ENCODE measurements around the gene DNAJC18.
"Not testable (repeated sequence)": the region's sequence is repeated elsewhere in the genome, so short reads cannot be mapped to it uniquely, and the experiment has no call there.

DNA sequence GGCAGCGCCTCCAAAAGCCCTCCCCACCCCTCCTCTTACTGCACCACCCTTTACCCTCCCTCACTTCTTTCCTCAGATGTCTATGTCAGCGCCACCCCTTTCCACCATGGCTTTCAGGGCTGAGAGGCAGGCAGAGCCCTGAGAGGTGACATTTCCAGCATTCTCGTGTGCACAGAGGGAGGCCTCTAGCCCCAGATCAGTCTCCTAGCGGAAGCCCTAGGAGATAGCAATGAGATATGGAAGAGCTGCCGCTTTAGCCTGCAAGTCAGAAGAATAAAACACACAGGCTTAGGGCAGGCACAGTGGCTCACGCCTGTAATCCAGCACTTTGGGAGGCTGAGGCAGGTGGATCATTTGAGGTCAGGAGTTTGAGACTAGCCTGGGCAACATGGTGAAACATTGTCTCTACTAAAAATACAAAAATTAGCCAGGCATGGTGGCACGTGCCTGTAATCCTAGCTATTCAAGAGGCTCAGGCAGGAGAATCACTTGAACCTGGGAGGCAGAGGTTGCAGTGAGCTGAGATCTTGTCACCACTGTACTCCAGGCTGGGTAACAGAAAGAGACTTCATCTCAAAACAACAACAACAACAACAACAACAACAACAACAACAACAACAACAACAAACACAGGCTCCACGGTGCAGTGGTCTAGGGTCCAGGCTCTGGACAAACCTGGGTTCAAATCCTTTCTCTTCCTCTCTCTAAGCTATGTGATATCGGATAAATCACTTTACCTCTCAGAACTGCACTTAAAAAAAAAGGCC lies 39.5 kb upstream of the DNAJC18 start:
- TF ChIP-seq CTCF (conservative IDR thresholded peaks at IDR 0.05; ENCODE audit: low read depth, low read length); EZH2 (IDR thresholded peaks at IDR 0.05; ENCODE audit: borderline replicate concordance, low read depth, low read length, poor library complexity, severe bottlenecking): not testable (repeated sequence)

All from A673 (cell line).